ENCODE measurements around the gene GGTLC2.
"Not testable (repeated sequence)": the region's sequence is repeated elsewhere in the genome, so short reads cannot be mapped to it uniquely, and the experiment has no call there.

The GGTLC2 gene

DNA sequence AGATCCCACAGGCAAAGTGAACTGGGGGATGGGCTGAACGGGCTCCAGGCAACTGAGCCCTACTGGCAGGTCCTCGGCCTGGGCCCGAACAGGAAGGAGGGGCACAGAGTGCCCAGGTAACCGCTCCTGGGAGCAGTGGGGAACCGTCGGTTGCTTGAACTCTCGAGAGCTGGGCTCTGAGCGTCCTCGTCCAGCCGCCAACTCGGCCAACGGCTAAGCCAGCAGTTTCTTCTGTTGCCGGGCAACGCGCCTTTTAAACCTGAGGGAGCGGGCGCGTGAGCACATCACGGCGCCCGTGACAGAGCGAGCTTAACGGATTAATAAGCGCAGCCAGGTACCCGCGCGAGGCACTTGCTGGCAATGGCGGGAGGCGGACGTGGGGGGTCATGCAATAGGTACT, at the start of gene GGTLC2:
TSS of gene GGTLC2 (plus strand) at position 301 of the 400 bp plus-strand sequence. CDS start 1,732 bp downstream, outside the sequence.
- DNase-seq = not testable (repeated sequence)

DNA sequence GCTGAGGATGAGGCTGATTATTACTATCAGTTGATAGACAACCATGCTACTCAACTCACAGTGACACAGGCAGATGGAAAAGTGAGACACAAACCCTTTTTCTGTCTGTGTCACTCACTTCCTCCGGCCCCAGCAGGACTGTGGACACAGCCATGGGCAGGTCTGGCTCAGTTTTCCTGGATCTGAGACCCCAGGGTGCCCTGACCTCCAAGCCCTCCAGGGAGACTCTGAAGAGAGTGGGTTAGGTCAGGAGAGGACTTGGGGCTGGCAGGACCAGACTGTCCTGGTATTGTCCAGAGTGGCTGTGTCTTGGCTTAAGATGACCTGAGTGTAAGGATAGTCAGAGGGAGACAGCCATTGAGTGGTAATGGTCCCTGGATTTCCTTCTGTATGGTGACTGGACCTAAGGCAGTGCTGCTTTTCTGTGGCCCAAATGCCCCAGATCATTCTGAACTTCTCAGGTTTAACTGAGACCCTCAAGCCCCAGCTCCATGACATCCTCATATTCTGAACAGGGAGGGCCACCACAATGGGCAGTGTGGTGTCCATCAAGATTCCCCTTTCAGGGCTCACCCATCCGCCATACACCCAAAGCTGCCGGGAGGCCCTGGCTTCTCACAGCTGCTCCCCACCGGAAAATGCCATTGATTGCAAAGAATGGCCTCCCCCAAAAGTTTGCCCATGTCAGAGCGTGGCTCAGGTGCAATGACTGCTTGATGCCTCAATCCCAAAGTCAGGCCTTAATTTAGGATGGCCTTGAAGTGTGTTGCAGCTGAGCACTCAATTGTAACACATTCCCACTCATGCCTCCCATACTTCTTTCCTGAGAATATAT, 49.2 kb upstream of the GGTLC2 start:
- DNase-seq = no peak

DNA sequence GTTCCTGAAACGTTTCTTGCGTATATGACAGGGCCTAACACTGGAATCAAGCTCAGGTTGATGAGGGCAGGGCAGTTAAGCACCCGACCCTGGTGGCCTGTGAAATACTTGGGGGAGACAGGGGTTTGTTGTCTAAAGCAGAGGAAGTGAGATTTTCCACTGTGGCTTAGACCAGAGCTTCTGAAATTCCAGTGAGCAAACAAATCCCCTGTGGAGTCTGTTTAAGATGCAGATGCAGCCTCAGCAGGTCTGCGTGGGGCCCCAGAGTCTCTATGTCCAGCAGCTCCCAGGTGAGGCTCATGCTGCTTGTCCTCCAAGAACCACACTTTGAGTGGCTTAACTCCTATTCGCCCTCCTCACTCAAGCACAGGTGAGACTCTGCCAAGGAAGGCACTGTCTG, 46.3 kb upstream of the GGTLC2 start:
- DNase-seq = no peak

DNA sequence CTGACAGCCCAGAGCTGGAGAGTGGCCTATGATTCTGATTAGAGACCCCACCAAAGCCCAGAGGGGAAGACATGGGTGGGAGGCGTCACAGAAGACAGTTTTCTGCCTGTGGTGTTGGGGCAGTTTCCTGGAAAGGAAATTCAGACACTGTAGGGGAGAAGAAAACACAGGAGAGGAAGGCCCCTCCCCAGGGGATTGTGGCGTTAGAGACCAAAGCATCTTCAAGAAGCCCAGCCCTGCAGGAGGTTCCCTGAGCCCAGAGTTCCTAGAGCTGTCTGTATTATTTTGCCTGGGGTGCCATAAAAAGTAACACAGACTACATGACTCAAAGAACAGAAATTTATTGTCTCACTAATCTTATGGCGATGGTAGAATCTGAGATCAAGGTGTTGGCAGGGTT, 45.2 kb upstream of the GGTLC2 start:
- no peak for DNase-seq

DNA sequence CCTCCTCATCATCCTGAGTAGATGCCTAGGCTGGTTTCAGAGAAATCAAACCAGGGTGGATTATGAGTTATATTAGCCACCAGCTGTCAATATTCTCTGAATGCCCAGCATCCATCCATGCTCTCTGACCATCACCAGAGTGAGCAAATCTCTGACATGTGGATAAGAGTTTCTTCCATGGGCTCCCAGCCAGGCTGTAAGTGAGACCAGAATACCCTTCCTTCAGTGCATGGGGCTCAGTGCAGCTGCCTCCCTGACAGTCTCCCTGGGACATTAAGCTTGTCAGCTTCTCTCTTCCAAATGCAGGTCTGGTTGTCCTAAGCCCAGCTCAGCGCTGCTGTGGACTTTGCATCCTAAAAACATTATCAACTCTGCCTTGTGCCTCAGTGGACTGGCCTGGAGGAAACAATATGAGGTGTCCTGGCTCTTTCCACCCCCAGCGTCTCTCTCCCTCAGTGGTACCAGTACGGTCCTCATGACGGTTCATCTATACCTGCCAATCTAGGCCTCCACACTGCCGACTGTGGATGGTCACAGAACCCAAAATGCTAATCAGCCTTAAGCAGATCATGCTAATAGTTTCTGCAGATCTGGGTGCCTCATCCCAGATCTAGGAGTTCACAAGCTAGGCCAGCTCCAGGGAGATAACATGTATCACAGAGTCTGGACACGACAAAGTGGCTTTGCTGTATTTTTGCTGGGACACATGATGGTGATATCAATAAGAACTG, 43.7 kb upstream of the GGTLC2 start:
- no peak for DNase-seq

DNA sequence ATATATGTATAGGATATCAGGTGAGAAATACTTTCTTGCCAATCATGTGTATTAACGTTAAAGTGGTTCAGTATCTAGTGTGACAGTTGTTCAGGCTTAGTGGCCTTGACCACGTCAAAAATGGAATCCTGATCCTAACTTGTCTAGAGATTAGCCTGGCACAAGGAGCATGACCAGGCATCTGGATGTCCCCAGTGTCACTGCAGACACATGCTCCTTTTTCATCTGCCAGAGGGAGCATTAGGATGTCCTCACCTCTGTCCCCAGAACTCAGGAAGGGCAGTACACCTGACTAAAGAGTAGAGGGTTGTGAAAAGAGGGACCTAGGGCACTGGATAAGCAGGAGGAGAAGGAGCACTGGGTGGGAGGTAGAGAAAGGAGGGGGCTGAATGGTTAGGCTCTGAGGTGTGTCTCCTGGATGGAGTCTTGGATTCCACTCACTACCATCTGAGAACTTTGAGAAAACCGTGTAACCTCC, 40.9 kb upstream of the GGTLC2 start:
- no peak for DNase-seq

DNA sequence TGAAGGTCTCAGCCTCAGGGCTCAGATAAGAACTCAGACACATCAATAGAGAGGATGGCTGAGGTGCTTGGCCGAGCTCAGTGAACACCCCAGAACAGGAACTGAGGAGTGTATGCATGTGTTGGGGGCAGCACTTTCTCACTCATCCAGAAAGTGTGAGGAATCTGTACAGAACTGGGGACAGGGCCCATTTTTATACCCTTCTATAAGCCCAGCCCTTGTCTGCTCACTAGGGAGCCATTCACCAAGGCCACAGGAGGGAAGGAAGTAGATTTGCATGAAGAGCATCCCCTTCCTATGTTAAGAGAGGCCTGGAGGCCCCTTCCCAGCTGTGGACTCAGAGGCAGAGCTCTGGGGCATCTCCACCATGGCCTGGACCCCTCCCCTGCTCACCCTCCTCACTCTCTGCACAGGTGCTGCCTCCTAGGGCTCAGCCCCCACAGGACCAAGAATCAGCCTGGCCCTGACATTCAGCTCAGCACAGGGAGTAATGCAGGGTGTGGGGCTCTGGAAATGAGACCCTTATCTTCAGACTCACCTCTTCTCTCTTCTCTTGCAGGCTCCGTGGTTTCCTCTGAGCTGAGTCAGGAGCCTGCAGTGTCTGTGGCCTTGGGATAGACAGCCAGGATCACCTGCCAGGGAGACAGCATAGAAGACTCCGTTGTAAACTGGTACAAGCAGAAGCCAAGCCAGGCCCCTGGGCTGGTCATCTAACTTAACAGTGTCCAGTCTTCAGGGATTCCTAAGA, 39.9 kb upstream of the GGTLC2 start:
- no peak for DNase-seq

DNA sequence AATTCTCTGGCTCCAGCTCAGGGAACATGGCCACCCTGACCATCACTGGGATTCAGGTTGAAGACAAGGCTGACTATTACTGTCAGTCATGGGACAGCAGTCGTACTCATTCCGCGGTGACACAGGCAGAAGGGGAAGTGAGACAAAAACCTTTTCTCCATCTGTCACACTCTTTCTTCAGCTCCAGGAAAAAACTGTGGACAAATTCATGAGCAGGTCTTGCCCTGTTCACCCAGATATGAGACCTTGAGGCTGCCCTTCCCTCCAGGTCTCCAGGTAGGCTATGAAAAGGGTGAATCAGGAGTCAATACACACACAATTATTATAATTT, 39.4 kb upstream of the GGTLC2 start:
- no peak for DNase-seq

DNA sequence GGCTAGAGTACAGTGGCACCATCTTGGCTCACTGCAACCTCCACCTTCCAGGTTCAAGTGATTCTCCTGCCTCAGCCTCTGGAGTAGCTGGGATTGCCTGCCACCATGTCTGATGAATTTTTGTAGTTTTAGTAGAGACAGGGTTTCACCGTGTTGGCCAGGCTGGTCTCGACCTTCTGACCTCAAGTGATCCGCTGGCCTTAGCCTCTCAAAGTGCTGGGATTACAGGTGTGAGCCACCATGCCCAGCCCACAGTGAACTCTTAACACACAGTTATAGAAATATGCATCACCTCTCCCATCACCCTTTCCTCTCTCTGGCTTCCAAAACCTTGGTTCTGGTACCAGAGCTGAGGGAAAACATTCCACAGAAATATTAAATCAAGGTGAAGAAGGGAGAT, 36.4 kb upstream of the GGTLC2 start:
- DNase-seq = not testable (repeated sequence)

DNA sequence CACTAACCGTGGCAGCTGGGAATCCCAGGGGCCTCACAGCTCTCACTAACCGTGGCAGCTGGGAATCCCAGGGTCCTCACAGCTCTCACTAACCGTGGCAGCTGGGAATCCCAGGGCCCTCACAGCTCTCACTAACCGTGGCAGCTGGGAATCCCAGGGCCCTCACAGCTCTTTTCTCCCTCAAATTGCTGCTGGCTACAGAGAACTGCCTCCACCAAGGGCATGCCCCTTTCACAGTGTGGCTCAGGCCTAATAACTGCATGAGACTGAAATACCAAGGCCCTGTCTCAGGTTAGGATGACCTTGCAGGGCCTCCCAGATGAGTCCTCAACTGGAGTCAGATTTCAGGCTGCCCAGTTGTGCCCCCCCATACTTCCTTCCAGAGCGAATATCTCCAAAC, 35.1 kb upstream of the GGTLC2 start:
- DNase-seq = no peak

DNA sequence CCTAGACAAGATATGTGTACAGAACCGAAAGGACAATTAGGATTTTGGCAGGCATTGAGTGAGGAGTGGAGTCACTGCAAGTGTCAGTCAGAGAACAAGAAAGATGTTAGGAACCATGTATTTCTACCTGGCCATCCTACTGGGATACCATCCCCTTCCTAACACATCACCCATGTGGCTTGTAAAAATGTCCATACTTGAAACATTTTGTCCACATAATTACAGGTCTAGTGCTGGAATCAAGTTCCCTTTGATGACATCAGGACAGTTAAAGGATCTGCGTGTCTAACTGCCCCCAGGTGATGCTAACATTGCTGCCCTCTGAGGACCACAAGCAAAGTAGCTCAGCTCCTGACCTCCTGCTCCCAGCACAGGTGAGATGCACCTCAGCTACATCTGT, 31.9 kb upstream of the GGTLC2 start:
- DNase-seq = no peak

DNA sequence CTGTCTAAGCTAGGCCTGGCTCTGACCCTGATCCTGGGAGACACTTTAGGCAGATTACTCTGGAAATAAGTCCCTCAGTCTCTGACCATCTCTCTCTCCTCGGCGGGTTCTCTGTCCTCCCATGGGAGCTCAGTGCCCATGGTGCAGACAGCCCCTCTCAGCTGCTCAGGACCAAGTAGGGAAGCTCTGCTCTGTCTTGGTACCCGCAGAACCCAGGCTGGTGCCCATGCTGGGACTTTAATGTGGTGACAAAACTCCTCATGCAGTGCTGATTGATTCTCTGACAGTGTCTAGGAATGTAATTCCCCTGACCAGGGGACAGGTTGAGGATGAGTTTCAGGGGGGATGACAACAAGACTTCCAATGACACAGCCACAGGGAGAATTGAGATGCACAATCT, 30.3 kb upstream of the GGTLC2 start:
- DNase-seq = no peak

DNA sequence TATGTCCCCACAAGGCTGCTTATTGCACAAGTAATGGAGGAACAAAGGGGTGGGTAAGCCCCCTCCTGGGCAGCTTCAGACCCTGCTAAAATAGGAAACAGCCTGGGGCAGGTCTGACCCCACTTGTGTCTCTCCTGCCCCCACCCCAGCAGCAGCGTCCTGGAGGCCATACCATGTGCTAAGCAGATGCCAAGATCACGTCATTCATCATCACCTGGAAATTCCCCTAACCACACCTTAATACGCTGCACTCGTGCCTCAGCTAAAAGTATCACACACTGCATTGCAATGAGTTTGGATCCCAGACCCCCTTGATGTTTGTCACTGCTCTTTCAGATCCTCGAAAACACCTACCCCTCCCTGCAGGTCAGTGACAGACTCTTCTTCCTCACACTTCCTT, 27.8 kb upstream of the GGTLC2 start:
- peak; percentile 8 for DNase-seq

DNA sequence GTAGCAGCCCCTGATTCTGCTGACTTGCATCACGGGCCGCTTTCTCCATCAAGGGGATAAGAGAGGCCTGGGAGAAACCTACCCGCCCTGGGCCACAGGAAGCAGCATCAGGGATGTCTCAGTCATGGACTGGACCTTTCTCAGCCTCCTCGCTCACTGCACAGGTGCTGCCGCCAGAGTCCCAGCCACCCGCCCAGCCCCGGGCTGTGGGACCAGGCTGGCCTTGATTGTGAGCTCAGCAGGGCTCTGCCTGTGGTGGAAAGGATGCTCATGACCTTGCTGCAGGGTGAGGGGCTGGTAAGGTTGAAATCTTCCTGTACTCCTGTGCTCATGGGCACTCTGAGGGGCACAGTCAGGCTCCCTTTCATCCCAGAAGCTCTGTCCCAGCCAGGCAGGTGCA, 26.0 kb upstream of the GGTLC2 start:
- no peak for DNase-seq

DNA sequence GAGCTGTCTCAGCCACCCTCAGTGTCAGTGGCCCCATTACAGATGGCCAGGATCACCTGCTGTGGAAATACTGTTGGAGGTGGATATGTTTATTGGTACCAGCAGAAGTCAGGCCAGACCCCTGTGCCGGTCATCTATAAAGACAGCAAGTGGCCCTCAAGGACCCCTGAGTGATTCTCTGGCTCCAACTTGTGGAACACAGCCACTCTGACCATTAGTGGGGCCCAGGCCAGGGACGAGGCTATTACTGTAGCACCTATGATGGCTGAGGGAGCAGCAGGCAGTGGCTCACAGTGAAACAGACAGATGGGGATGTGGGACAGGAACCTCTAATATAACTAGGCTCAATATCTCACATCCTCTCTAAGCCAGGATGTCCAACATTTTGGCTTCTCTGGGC, 25.5 kb upstream of the GGTLC2 start:
- no peak for DNase-seq

DNA sequence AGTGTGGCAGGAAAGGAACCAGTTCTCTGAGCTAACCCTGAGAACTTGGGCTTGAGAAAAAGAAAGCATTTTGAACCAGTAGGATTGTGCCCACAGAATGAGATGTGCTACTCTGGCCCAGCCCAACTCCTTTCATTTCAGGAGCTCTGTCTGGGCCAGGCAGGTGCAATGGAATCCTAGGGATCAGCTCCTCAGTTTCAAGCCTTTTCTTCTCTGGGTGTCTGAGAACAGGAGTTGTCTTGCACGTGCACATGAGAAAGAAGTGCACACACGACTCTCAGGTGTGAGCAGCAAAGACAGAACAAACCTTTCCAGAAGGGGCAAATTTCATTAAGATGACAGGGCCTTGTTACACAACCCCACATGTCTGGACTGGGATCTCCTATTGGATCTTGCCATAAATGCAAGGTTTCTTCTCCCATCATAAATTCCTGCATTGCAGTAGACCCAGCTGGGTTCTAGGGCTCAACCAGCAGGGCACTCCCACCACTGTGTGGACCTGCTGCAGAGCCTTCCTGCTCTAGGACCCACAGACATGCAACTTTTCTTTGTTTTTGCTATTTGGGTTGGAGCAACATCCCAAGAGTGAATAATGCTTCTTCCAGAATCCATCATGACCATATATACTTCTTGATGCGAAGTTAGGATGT, 24.5 kb upstream of the GGTLC2 start:
- DNase-seq = no peak

DNA sequence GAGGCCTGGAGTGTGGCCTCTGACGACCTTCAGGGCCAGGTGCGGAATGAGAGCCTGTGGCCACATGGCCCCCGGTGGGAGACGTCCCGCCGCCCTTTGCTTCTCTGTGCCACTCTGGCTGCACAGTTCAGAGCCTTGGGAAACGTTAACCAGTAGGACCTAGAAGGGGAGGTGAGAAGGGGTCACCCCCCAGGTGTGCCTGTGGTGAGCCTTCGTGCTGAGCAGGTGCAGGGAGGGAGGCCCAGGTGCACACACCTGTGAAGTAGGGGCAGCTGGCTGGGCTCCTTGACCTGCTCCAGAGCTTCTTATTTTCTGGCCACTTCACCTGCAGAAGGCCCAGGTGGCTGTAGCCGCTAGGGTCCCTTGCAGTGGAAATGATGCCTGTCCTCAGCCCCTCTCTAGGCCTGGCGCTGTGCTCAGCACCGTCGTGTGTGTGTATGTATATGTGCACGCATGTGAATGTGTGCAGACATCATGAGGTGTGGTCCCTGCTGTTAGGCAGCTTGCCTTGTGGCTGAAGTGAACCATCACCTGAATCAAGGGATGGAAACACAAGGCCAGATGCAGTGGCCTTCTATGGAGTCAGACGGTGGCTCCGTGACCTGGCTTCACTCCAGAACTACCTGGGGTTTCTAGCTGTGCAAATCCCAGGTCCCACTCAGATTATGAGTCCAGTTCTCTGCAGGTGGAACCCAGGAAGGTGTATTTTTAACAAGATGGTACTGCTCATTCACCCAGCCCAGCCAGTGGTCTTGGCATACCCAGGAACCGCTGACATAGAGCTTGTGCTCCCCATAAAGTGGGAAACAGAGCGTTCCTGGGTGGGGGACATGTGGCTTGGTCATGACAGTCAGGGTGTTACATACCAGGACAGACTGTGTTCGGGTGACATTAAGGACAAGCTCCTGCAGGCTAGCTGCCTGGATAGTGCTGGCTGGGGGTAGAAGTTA, 15.6 kb upstream of the GGTLC2 start:
- DNase-seq = not testable (repeated sequence)

DNA sequence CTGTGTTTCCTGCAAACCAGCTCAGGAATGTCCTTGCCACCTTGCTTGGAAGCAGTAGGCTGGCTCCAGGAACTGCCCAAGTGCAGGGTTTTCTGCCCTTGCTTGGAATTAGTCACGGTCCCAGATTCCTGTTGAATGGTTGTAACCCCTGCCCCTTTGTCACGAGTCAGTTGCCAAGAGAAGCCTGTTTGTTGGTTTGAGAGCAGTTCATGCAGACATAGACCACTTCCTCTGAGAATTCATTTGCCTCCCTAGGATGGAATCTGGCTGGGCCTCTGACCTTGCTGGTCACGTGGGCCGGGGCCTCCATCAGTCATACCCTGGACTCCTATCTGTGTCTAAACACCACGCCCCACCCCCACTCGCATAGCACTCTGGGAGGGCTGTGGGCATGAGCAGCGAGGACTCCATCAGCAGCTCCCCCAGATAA, 13.2 kb upstream of the GGTLC2 start:
- DNase-seq = not testable (repeated sequence)

DNA sequence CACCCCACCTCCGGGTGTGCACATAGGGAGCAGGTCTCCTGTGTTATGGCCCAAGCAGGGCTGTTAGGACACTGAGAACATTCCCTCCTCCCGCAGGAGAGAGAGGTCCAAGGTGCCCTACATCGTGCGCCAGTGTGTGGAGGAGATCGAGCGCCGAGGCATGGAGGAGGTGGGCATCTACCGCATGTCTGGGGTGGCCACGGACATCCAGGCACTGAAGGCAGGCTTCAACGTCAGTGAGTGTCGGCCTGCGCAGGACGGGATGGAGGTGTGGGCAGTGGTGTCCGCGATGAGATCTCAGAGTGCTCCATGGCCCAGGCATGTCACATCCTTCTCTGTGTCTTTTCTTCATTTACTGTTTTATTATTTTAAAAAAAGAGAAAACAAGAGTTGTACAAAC, 12.2 kb upstream of the GGTLC2 start:
- not testable (repeated sequence) for DNase-seq

DNA sequence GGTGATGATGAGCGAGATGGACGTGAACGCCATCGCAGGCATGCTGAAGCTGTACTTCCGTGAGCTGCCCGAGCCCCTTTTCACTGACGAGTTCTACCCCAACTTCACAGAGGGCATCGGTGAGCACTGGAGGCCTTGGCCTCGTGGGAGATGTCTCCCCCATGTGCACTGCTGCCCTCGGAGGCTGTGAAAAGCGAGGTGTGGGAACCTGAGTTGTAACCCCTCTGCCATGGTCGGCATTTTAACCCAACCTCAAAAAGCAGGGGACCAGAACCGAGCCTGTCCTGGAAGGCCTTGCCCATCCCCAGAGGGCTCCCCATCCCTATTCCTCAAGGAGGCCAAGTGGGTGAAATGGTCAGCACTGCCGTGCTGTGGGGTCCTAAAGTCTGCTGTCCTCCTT, 10.9 kb upstream of the GGTLC2 start:
- not testable (repeated sequence) for DNase-seq

DNA sequence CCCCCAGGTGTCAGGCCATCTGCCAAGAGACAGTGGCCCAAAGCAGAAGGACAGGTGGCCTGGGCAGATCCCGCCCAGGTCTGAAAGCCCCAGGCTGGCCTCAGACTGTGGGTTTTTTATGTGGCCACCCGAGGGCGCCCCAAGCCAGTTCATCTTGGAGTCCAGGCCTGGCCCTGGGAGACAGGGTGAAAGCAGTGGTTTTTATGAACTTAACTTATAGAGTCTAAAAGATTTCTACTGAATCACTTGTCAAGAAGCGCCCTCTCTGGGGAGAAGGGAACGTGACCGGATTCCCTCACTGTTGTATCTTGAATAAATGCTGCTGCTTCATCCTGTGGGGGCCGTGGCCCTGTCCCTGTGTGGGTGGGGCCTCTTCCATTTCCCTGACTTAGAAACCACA, 8.2 kb upstream of the GGTLC2 start:
- DNase-seq = peak; percentile 22

DNA sequence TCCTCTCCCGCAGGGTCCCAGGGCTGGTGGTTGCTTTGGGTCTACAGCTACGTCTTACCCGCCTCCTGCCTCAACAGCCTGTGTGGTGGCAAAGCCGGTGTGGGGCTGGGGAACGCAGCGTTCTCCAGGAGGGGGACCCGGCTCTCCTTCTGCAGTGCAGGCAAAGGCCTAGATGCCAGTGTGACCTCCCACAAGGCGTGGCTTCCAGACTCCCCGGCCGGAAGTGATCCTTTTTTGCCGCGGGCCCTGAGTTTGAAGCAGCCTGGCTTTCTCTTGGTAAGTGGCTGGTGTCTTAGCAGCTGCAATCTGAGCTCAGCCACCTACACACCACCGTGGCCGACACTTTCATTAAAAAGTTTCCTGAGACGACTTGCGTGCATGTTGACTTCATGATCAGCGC, 6.1 kb upstream of the GGTLC2 start:
- not testable (repeated sequence) for DNase-seq
